ENCODE measurements around the gene ZNF511.

- TF ChIP-seq CTCF (conservative IDR thresholded peaks at IDR 0.05) = peak; percentile 90
- TF ChIP-seq EZH2 (IDR thresholded peaks at IDR 0.05; ENCODE audit: low read depth) = no peak
Measured at GRCh38 chr10:133329491-133330202, 20.9 kb downstream of the ZNF511 start.
